Eye (tissue), 1 donor: Measurements from ENCODE around the gene VPS11.

ENCODE experiments used
- DNase-seq: peaks from one replicate; pipeline ENCODE4 v3.0.0-alpha.2; 2015

Gene VPS11

GRCh38 chr11:119106564-119107537, 39.2 kb downstream of the VPS11 start, which contains the start of gene C2CD2L:
TSS of gene C2CD2L (plus strand) at chr11:119107344. CDS start at chr11:119107742, 398 bp downstream.
- peak; percentile 93 for DNase-seq

- no peak for DNase-seq
These were observed 40.0 kb downstream of the VPS11 start for GRCh38 chr11:119107538-119108145.

GRCh38 chr11:119108146-119108856, 40.7 kb downstream of the VPS11 start:
- DNase-seq = peak; percentile 60

- no peak for DNase-seq
These were observed 41.2 kb downstream of the VPS11 start for GRCh38 chr11:119108857-119109221.

GRCh38 chr11:119109843-119110242, 42.2 kb downstream of the VPS11 start:
- DNase-seq = no peak

GRCh38 chr11:119110439-119110838, 42.8 kb downstream of the VPS11 start:
- no peak for DNase-seq

- DNase-seq = no peak
These were observed 43.8 kb downstream of the VPS11 start for GRCh38 chr11:119111361-119111925.

- DNase-seq = no peak
These were observed 44.8 kb downstream of the VPS11 start for GRCh38 chr11:119112314-119113020.

GRCh38 chr11:119113716-119114115, 46.1 kb downstream of the VPS11 start:
- DNase-seq = no peak

GRCh38 chr11:119114351-119114750, 46.7 kb downstream of the VPS11 start:
- no peak for DNase-seq

- no peak for DNase-seq
These were observed 48.0 kb downstream of the VPS11 start for GRCh38 chr11:119115484-119116234.

GRCh38 chr11:119116235-119116594, 48.6 kb downstream of the VPS11 start:
- DNase-seq = no peak

GRCh38 chr11:119116601-119117000, 49.0 kb downstream of the VPS11 start:
- DNase-seq = no peak

GRCh38 chr11:119117004-119117706, 49.5 kb downstream of the VPS11 start:
- DNase-seq = no peak

- no peak for DNase-seq
These were observed 50.6 kb downstream of the VPS11 start for GRCh38 chr11:119118227-119118626.

GRCh38 chr11:119118946-119119345, 51.3 kb downstream of the VPS11 start:
- no peak for DNase-seq

GRCh38 chr11:119120639-119121007, 53.0 kb downstream of the VPS11 start:
- no peak for DNase-seq

GRCh38 chr11:119121008-119121810, 53.6 kb downstream of the VPS11 start, which contains the start of gene HINFP:
TSS of gene HINFP (plus strand) at chr11:119121580. CDS start at chr11:119126945, 5,365 bp downstream.
- peak; percentile 99 for DNase-seq

- no peak for DNase-seq
These were observed 54.1 kb downstream of the VPS11 start for GRCh38 chr11:119121811-119122124.

GRCh38 chr11:119125821-119126220, 58.2 kb downstream of the VPS11 start:
- DNase-seq = no peak
